Measurements from ENCODE around the gene TNFAIP8.

DNA sequence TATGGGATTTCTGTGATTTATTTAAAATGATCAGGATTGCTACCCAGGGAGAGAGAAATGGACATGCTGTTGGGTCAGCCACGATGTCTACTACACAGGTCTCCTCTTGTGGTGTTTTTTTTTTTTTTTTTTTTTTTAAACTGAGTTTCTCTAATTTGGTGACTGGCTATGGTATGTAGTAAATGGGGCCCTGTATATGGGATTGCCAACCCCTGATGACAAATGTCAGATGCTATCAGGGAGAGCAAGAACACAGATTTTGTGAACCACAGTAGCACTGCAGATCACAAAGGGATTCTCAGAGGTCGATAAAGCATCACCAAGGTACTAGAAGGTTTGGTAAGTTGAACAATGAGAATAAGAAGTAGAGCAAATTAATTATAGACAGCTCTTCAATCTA is 16.5 kb upstream of the TNFAIP8 start:
- no peak for TF ChIP-seq EZH2 (IDR thresholded peaks at IDR 0.05; ENCODE audit: low read length, missing control alignments)
- TF ChIP-seq, protein P1, sequence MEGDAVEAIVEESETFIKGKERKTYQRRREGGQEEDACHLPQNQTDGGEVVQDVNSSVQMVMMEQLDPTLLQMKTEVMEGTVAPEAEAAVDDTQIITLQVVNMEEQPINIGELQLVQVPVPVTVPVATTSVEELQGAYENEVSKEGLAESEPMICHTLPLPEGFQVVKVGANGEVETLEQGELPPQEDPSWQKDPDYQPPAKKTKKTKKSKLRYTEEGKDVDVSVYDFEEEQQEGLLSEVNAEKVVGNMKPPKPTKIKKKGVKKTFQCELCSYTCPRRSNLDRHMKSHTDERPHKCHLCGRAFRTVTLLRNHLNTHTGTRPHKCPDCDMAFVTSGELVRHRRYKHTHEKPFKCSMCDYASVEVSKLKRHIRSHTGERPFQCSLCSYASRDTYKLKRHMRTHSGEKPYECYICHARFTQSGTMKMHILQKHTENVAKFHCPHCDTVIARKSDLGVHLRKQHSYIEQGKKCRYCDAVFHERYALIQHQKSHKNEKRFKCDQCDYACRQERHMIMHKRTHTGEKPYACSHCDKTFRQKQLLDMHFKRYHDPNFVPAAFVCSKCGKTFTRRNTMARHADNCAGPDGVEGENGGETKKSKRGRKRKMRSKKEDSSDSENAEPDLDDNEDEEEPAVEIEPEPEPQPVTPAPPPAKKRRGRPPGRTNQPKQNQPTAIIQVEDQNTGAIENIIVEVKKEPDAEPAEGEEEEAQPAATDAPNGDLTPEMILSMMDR (conservative IDR thresholded peaks at IDR 0.05 in 1 of 2, IDR thresholded peaks at IDR 0.05 in 1 of 2; ENCODE audit: low read depth in 1 of 2, low read length in 2 of 2): no peak
